Measurements from ENCODE around the gene RALGDS.

- TF ChIP-seq TOX (CRISPR knock-in tag; IDR thresholded peaks at IDR 0.05; ENCODE audit: borderline replicate concordance) (no peak), ZC3H10 (CRISPR knock-in tag; IDR thresholded peaks at IDR 0.05) (no peak), ZFP3 (CRISPR knock-in tag; IDR thresholded peaks at IDR 0.05) (no peak), GLIS3 (CRISPR knock-in tag; IDR thresholded peaks at IDR 0.05) (no peak), TCF4 (CRISPR knock-in tag; IDR thresholded peaks at IDR 0.05; ENCODE audit: borderline replicate concordance) (no peak), ARNTL (CRISPR knock-in tag; IDR thresholded peaks at IDR 0.05; ENCODE audit: borderline replicate concordance, low read depth) (no peak), PPARA (CRISPR knock-in tag; IDR thresholded peaks at IDR 0.05; ENCODE audit: borderline replicate concordance) (no peak), SNAI2 (CRISPR knock-in tag; IDR thresholded peaks at IDR 0.05) (no peak), RARB (CRISPR knock-in tag; IDR thresholded peaks at IDR 0.05) (no peak), TSHZ2 (CRISPR knock-in tag; IDR thresholded peaks at IDR 0.05) (no peak), POU6F1 (CRISPR knock-in tag; IDR thresholded peaks at IDR 0.05; ENCODE audit: borderline replicate concordance, low read depth) (no peak), ZFP30 (CRISPR knock-in tag; IDR thresholded peaks at IDR 0.05) (no peak), ESRRG (CRISPR knock-in tag; IDR thresholded peaks at IDR 0.05) (no peak), BACH2 (CRISPR knock-in tag; IDR thresholded peaks at IDR 0.05; ENCODE audit: borderline replicate concordance) (no peak)
Observed at GRCh38 chr9:133057006-133057405, 64.0 kb downstream of the RALGDS start.
